ENCODE data around the gene OXA1L. TPM values are rescaled to one million over a fixed set of nuclear protein-coding genes. Genes with fewer than 3 reads are reported as not detected.

OXA1L gene
- total and polyA plus RNA-seq, 2 of the 13 experiments (the other 11 are each of a cell fraction or from before 2014, with no cell fraction given), result 230 to 589 TPM

DNA sequence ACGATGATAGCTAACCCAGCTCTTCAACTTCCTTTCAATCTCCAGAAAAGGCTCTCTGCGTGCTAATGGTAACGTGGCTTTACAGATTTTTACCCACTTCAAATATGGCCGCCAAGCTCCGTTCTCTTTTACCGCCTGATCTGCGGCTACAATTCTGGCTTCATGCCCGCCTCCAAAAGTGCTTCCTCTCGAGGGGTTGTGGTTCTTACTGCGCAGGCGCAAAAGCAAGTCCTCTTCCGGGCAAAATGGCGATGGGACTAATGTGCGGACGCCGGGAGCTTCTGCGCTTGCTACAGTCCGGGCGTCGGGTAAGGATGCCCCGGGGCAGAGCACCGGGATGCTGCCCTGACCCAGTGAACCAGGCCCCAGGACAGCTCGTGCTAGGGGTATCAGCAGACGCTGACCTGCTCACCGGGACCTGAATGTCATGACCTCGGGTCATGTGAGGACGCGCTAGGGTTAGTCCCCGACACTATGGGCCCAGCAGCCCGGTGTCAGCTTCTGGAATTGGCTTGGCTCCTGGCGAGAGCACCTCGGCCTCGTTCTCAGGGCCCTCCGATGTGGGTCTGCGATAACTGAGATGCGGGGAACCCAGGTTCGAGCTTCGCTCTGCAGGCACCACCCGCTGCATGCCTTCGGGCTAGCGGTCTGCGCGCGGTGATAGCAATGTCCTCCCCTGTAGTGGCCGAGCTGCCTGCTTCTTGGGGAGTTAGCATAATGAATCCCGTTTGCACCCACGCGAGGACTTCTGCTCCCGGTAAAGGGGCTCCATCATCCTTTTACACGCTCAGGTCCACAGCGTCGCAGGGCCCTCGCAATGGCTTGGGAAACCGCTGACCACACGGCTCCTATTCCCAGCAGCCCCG lies at the start of gene OXA1L (continued):
- TF ChIP-seq ZNF660 (CRISPR knock-in tag; IDR thresholded peaks at IDR 0.05; ENCODE audit: borderline replicate concordance, low read depth) (peak; percentile 94; the same call in 1 of the 2 replicates), ZMYM3 (CRISPR knock-in tag; IDR thresholded peaks at IDR 0.05) (peak; percentile 52; the same call in 1 of the 2 replicates), SETDB1 (CRISPR knock-in tag; IDR thresholded peaks at IDR 0.05; ENCODE audit: borderline replicate concordance) (peak; percentile 94; the same call in 1 of the 2 replicates), ZNF615 (CRISPR knock-in tag; IDR thresholded peaks at IDR 0.05; ENCODE audit: borderline replicate concordance) (no peak; the same call in 1 of the 2 replicates), NAIF1 (CRISPR knock-in tag; IDR thresholded peaks at IDR 0.05; ENCODE audit: borderline replicate concordance) (peak; percentile 94), NFIB (CRISPR knock-in tag; IDR thresholded peaks at IDR 0.05; ENCODE audit: borderline replicate concordance) (0 out of 2 replicates have a peak, but pooled peaks have one; percentile 93), ZNF614 (CRISPR knock-in tag; IDR thresholded peaks at IDR 0.05; ENCODE audit: borderline replicate concordance) (peak; percentile 97), KMT2B (CRISPR knock-in tag; IDR thresholded peaks at IDR 0.05) (peak; percentile 96), ZNF670 (CRISPR knock-in tag; IDR thresholded peaks at IDR 0.05; ENCODE audit: borderline replicate concordance) (peak; percentile 100), HOXA3 (CRISPR knock-in tag; IDR thresholded peaks at IDR 0.05) (peak; percentile 99), ZBTB8A (CRISPR knock-in tag; IDR thresholded peaks at IDR 0.05; ENCODE audit: borderline replicate concordance, low read depth) (peak; percentile 88), ZNF569 (CRISPR knock-in tag; IDR thresholded peaks at IDR 0.05; ENCODE audit: borderline replicate concordance) (no peak; the same call in 1 of the 2 replicates), ZNF205 (CRISPR knock-in tag; IDR thresholded peaks at IDR 0.05) (peak; percentile 89)
- TF ChIP-seq, protein P1, sequence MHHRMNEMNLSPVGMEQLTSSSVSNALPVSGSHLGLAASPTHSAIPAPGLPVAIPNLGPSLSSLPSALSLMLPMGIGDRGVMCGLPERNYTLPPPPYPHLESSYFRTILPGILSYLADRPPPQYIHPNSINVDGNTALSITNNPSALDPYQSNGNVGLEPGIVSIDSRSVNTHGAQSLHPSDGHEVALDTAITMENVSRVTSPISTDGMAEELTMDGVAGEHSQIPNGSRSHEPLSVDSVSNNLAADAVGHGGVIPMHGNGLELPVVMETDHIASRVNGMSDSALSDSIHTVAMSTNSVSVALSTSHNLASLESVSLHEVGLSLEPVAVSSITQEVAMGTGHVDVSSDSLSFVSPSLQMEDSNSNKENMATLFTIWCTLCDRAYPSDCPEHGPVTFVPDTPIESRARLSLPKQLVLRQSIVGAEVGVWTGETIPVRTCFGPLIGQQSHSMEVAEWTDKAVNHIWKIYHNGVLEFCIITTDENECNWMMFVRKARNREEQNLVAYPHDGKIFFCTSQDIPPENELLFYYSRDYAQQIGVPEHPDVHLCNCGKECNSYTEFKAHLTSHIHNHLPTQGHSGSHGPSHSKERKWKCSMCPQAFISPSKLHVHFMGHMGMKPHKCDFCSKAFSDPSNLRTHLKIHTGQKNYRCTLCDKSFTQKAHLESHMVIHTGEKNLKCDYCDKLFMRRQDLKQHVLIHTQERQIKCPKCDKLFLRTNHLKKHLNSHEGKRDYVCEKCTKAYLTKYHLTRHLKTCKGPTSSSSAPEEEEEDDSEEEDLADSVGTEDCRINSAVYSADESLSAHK (CRISPR knock-in tag; IDR thresholded peaks at IDR 0.05; ENCODE audit: borderline replicate concordance), result peak; percentile 57
- TF ChIP-seq, protein P2, sequence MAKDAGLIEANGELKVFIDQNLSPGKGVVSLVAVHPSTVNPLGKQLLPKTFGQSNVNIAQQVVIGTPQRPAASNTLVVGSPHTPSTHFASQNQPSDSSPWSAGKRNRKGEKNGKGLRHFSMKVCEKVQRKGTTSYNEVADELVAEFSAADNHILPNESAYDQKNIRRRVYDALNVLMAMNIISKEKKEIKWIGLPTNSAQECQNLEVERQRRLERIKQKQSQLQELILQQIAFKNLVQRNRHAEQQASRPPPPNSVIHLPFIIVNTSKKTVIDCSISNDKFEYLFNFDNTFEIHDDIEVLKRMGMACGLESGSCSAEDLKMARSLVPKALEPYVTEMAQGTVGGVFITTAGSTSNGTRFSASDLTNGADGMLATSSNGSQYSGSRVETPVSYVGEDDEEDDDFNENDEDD (CRISPR knock-in tag; IDR thresholded peaks at IDR 0.05; ENCODE audit: borderline replicate concordance), result peak; percentile 98
- TF ChIP-seq, protein P3, sequence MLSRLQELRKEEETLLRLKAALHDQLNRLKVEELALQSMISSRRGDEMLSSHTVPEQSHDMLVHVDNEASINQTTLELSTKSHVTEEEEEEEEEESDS (CRISPR knock-in tag; IDR thresholded peaks at IDR 0.05; ENCODE audit: borderline replicate concordance), result peak; percentile 91; the same call in 1 of the 2 replicates
- TF ChIP-seq, protein P4, sequence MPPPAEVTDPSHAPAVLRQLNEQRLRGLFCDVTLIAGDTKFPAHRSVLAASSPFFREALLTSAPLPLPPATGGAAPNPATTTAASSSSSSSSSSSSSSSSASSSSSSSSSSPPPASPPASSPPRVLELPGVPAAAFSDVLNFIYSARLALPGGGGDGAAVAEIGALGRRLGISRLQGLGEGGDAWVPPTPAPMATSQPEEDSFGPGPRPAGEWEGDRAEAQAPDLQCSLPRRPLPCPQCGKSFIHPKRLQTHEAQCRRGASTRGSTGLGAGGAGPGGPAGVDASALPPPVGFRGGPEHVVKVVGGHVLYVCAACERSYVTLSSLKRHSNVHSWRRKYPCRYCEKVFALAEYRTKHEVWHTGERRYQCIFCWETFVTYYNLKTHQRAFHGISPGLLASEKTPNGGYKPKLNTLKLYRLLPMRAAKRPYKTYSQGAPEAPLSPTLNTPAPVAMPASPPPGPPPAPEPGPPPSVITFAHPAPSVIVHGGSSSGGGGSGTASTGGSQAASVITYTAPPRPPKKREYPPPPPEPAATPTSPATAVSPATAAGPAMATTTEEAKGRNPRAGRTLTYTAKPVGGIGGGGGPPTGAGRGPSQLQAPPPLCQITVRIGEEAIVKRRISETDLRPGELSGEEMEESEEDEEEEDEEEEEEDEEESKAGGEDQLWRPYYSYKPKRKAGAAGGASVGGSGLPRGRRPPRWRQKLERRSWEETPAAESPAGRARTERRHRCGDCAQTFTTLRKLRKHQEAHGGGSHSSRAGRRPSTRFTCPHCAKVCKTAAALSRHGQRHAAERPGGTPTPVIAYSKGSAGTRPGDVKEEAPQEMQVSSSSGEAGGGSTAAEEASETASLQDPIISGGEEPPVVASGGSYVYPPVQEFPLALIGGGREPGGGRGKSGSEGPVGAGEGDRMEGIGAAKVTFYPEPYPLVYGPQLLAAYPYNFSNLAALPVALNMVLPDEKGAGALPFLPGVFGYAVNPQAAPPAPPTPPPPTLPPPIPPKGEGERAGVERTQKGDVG (CRISPR knock-in tag; IDR thresholded peaks at IDR 0.05; ENCODE audit: borderline replicate concordance), result peak; percentile 97
- TF ChIP-seq, protein P5, sequence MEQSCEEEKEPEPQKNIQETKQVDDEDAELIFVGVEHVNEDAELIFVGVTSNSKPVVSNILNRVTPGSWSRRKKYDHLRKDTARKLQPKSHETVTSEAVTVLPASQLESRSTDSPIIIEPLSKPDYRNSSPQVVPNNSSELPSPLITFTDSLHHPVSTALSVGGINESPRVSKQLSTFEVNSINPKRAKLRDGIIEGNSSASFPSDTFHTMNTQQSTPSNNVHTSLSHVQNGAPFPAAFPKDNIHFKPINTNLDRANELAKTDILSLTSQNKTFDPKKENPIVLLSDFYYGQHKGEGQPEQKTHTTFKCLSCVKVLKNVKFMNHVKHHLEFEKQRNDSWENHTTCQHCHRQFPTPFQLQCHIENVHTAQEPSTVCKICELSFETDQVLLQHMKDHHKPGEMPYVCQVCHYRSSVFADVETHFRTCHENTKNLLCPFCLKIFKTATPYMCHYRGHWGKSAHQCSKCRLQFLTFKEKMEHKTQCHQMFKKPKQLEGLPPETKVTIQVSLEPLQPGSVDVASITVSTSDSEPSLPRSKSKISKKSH (CRISPR knock-in tag; IDR thresholded peaks at IDR 0.05; ENCODE audit: borderline replicate concordance), result peak; percentile 100

Measured in HepG2 (cell line).